WTC11 (cell line): ENCODE measurements around the gene CDH20. TPM values are rescaled to one million over a fixed set of nuclear protein-coding genes. Genes with fewer than 3 reads are reported as not detected.
A peak's percentile ranks its signal among the peaks of the same experiment; 100 is the strongest.

Experiments
- ATAC-seq: fragments of 200-7000 bp; cut with Tn5 transposase; 2 replicates; pipeline ENCODE4 v1.10.0; 2021; ENCODE audit warnings: mild to moderate bottlenecking, moderate library complexity
- CTCF ChIA-PET: fragments of 300-600 bp; sonication (Branson Sonifier 250); formaldehyde crosslinking; loops from one replicate; lab custom pipeline; 2021; ENCODE audit warnings: antibody characterized with exemption; lab: Charles Lee
- POLR2A ChIA-PET: fragments of 350-600 bp; sonication (Branson Sonifier 250); formaldehyde crosslinking; loops from one replicate; lab custom pipeline; 2021; ENCODE audit warnings: antibody characterized with exemption; lab: Charles Lee
- DNase-seq: peaks from one replicate; pipeline ENCODE4 v3.0.0; 2021; ENCODE audit warnings: low spot score
- H3K27ac Mint-ChIP-seq: 2 replicates; pipeline ENCODE4 v1.8.0; 2021; ENCODE audit warnings: mixed read lengths
- H3K27me3 Mint-ChIP-seq: 2 replicates; pipeline ENCODE4 v1.8.0; 2021; ENCODE audit warnings: low read depth, mild to moderate bottlenecking, moderate library complexity, mixed read lengths
- H3K36me3 Mint-ChIP-seq: 2 replicates; pipeline ENCODE4 v1.8.0; 2021; ENCODE audit warnings: mixed read lengths
- H3K4me1 Mint-ChIP-seq: 2 replicates; pipeline ENCODE4 v1.8.0; 2022; ENCODE audit warnings: mixed read lengths
- H3K4me3 Mint-ChIP-seq: 2 replicates; pipeline ENCODE4 v1.8.0; 2021; ENCODE audit warnings: mild to moderate bottlenecking, moderate library complexity, mixed read lengths
- H3K9me3 Mint-ChIP-seq: 2 replicates; pipeline ENCODE4 v1.8.0; 2021; ENCODE audit warnings: mixed read lengths
- ESRRA ChIP-seq: sonication (generic); formaldehyde crosslinking; IDR thresholded peaks from 2 replicates; pipeline ENCODE4 v1.8.1; 2022; ENCODE audit warnings: mild to moderate bottlenecking, missing genetic modification reagents, borderline replicate concordance
- GRHL2 ChIP-seq: fragments of 250-450 bp; sonication (Bioruptor Pico); IDR thresholded peaks from 2 replicates; pipeline ENCODE4 v1.8.0; 2022; ENCODE audit warnings: mild to moderate bottlenecking, moderate library complexity; ENCODE audit not compliant: insufficient replicate concordance, severe bottlenecking
- IRF2 ChIP-seq: sonication (generic); formaldehyde crosslinking; IDR thresholded peaks from 2 replicates; pipeline ENCODE4 v1.8.0; 2022; ENCODE audit warnings: low read depth, missing genetic modification reagents, borderline replicate concordance
- OVOL2 ChIP-seq: fragments of 250-450 bp; sonication (Bioruptor Pico); IDR thresholded peaks from 2 replicates; pipeline ENCODE4 v1.9.0; 2021; ENCODE audit warnings: mild to moderate bottlenecking, borderline replicate concordance
- SMAD3 ChIP-seq: sonication (generic); formaldehyde crosslinking; IDR thresholded peaks from 2 replicates; pipeline ENCODE4 v1.8.0; 2022; ENCODE audit warnings: missing genetic modification reagents, mild to moderate bottlenecking, borderline replicate concordance
- SMAD4 ChIP-seq: sonication (generic); formaldehyde crosslinking; IDR thresholded peaks from 2 replicates; pipeline ENCODE4 v1.8.0; 2022; ENCODE audit warnings: mild to moderate bottlenecking, missing genetic modification reagents
- TEAD1 ChIP-seq: sonication (generic); formaldehyde crosslinking; IDR thresholded peaks from 2 replicates; pipeline ENCODE4 v1.8.0; 2022; ENCODE audit warnings: mild to moderate bottlenecking, missing genetic modification reagents
- ZBTB21 ChIP-seq: sonication (generic); formaldehyde crosslinking; IDR thresholded peaks from 2 replicates; pipeline ENCODE4 v1.8.1; 2023; ENCODE audit warnings: mild to moderate bottlenecking, missing genetic modification reagents, borderline replicate concordance
- ZNF138 ChIP-seq: sonication (generic); formaldehyde crosslinking; conservative IDR thresholded peaks from 2 replicates; pipeline ENCODE4 v1.8.1; 2022; ENCODE audit warnings: mild to moderate bottlenecking, moderate library complexity, missing genetic modification reagents
- ZNF219 ChIP-seq: sonication (generic); formaldehyde crosslinking; IDR thresholded peaks from 2 replicates; pipeline ENCODE4 v1.8.0; 2023; ENCODE audit warnings: missing genetic modification reagents, mild to moderate bottlenecking, borderline replicate concordance
- ZNF317 ChIP-seq: sonication (generic); formaldehyde crosslinking; IDR thresholded peaks from 2 replicates; pipeline ENCODE4 v1.8.1; 2023; ENCODE audit warnings: low read depth, mild to moderate bottlenecking, moderate library complexity, missing genetic modification reagents, borderline replicate concordance
- ZNF423 ChIP-seq: fragments of 250-450 bp; sonication (Bioruptor Pico); IDR thresholded peaks from 2 replicates; pipeline ENCODE4 v2.1.2; 2022; ENCODE audit warnings: mild to moderate bottlenecking, moderate library complexity
- ZNF671 ChIP-seq: fragments of 250-450 bp; sonication (Bioruptor Pico); IDR thresholded peaks from 2 replicates; pipeline ENCODE4 v1.8.0; 2021; ENCODE audit warnings: mild to moderate bottlenecking
- total RNA-seq: library from RNA; stranded (reverse); gene quantifications from 3 replicates; pipeline ENCODE4 v1.2.3, GENCODE V29; 2021
- TF ChIP-seq, protein P1 (sequence below): sonication (generic); formaldehyde crosslinking; IDR thresholded peaks from 2 replicates; pipeline ENCODE4 v1.8.0; 2022; ENCODE audit warnings: mild to moderate bottlenecking, missing genetic modification reagents
- TF ChIP-seq, protein P2 (sequence below): fragments of 200-600 bp; IDR thresholded peaks from 2 replicates; pipeline ENCODE4 v1.8.0; 2022; ENCODE audit warnings: antibody characterized with exemption
- TF ChIP-seq, protein P3 (sequence below): sonication (generic); formaldehyde crosslinking; IDR thresholded peaks from 2 replicates; pipeline ENCODE4 v1.8.1; 2023; ENCODE audit warnings: mild to moderate bottlenecking, missing genetic modification reagents
- TF ChIP-seq, protein P4 (sequence below): sonication (generic); formaldehyde crosslinking; IDR thresholded peaks from 2 replicates; pipeline ENCODE4 v1.8.1; 2023; ENCODE audit warnings: mild to moderate bottlenecking, missing genetic modification reagents, moderate library complexity
- TF ChIP-seq, protein P5 (sequence below): sonication (generic); formaldehyde crosslinking; IDR thresholded peaks from 2 replicates; pipeline ENCODE4 v1.8.1; 2023; ENCODE audit warnings: mild to moderate bottlenecking, missing genetic modification reagents, borderline replicate concordance
- TF ChIP-seq, protein P6 (sequence below): sonication (generic); formaldehyde crosslinking; IDR thresholded peaks from 2 replicates; pipeline ENCODE4 v1.8.1; 2022; ENCODE audit warnings: missing genetic modification reagents, borderline replicate concordance
- TF ChIP-seq, protein P7 (sequence below): fragments of 250-450 bp; sonication (Bioruptor Pico); IDR thresholded peaks from 2 replicates; pipeline ENCODE4 v1.8.0; 2021; ENCODE audit warnings: mild to moderate bottlenecking

CDH20 gene
- total RNA-seq, 1 experiment from 2014 or later: 0.39 TPM

DNA sequence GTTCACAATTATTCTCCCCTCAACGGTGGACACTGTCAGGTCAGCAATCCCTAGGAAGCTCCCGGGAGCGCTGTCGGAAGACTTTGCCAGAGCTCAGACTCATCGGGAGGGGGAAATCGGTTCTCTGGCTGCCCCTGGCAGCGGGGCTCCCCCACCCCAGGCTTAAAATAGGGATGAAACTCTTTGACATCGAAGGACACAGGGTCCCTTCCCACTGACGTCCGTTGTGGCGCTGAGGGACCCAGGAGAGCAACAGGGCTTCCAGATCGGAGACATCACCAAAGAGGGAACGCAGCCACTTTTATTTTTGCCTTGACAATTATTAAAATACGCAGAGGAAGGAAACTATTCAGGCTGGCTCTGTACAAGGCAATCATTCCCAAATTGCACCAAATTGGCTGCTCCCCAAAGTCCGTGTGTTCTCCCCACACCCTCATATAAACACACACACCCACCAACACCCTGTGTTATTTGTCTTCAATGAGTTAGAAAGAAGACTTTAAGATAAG lies 249.0 kb downstream of the CDH20 start:
- Mint-ChIP-seq H3K4me3 (peak overlapping the region; percentile 80), H3K4me1 (peaks cover 12% of the 10 kb centered on the region), H3K9me3 (no peaks in the 10 kb centered on the region; the same call in 1 of the 2 replicates), H3K36me3 (no peaks in the 10 kb centered on the region), H3K27me3 (peaks cover 16% of the 10 kb centered on the region), H3K27ac (no peak overlapping the region)
- DNase-seq (no peak), ATAC-seq (peak; percentile 40)
- ChIA-PET CTCF (interaction anchor here (0.6 to 1.9 kb wide), 23 partner anchors 13 to 549 kb away, joined by 3 to 14 read pairs (median 4); no protein-coding TSS in a partner anchor), POLR2A (no interaction called here)
- TF ChIP-seq SMAD3 (CRISPR knock-in tag) (no peak), ESRRA (no peak), OVOL2 (CRISPR knock-in tag) (no peak), SMAD4 (no peak), GRHL2 (CRISPR knock-in tag) (no peak), ZNF317 (CRISPR knock-in tag) (no peak), ZNF423 (CRISPR knock-in tag) (no peak)
- TF ChIP-seq, protein P1, sequence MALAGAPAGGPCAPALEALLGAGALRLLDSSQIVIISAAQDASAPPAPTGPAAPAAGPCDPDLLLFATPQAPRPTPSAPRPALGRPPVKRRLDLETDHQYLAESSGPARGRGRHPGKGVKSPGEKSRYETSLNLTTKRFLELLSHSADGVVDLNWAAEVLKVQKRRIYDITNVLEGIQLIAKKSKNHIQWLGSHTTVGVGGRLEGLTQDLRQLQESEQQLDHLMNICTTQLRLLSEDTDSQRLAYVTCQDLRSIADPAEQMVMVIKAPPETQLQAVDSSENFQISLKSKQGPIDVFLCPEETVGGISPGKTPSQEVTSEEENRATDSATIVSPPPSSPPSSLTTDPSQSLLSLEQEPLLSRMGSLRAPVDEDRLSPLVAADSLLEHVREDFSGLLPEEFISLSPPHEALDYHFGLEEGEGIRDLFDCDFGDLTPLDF (CRISPR knock-in tag): no peak
- TF ChIP-seq, protein P2, sequence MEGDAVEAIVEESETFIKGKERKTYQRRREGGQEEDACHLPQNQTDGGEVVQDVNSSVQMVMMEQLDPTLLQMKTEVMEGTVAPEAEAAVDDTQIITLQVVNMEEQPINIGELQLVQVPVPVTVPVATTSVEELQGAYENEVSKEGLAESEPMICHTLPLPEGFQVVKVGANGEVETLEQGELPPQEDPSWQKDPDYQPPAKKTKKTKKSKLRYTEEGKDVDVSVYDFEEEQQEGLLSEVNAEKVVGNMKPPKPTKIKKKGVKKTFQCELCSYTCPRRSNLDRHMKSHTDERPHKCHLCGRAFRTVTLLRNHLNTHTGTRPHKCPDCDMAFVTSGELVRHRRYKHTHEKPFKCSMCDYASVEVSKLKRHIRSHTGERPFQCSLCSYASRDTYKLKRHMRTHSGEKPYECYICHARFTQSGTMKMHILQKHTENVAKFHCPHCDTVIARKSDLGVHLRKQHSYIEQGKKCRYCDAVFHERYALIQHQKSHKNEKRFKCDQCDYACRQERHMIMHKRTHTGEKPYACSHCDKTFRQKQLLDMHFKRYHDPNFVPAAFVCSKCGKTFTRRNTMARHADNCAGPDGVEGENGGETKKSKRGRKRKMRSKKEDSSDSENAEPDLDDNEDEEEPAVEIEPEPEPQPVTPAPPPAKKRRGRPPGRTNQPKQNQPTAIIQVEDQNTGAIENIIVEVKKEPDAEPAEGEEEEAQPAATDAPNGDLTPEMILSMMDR: no peak

DNA sequence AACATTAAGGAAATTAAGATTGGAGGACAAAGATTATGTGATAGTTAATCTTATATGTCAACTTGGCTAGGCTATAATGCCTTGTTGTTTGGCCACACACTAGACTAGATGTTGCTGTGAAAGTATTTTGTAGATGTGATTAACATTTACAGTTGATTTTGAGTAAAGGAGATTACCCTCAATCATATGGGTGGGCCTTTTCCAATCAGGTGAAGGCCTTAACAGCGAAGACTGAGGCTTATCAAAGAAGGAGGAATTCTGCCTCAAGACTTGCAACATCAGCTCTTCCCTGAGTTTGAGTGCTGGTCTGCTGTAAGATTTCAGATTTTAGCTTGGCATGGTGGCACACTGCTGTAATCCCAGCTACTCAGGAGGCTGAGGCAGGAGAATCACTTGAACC lies 250.3 kb downstream of the CDH20 start:
- no peaks in the 10 kb centered on the region for H3K36me3 Mint-ChIP-seq
- H3K9me3 Mint-ChIP-seq: no peaks in the 10 kb centered on the region; the same call in 1 of the 2 replicates
- H3K27ac Mint-ChIP-seq: no peak overlapping the region
- no peak for TF ChIP-seq ESRRA
- TF ChIP-seq, protein P3, sequence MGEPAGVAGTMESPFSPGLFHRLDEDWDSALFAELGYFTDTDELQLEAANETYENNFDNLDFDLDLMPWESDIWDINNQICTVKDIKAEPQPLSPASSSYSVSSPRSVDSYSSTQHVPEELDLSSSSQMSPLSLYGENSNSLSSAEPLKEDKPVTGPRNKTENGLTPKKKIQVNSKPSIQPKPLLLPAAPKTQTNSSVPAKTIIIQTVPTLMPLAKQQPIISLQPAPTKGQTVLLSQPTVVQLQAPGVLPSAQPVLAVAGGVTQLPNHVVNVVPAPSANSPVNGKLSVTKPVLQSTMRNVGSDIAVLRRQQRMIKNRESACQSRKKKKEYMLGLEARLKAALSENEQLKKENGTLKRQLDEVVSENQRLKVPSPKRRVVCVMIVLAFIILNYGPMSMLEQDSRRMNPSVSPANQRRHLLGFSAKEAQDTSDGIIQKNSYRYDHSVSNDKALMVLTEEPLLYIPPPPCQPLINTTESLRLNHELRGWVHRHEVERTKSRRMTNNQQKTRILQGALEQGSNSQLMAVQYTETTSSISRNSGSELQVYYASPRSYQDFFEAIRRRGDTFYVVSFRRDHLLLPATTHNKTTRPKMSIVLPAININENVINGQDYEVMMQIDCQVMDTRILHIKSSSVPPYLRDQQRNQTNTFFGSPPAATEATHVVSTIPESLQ (CRISPR knock-in tag): no peak
- TF ChIP-seq IRF2 (CRISPR knock-in tag): no peak
- TF ChIP-seq, protein P4, sequence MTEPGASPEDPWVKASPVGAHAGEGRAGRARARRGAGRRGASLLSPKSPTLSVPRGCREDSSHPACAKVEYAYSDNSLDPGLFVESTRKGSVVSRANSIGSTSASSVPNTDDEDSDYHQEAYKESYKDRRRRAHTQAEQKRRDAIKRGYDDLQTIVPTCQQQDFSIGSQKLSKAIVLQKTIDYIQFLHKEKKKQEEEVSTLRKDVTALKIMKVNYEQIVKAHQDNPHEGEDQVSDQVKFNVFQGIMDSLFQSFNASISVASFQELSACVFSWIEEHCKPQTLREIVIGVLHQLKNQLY (CRISPR knock-in tag): no peak
- no peak for TF ChIP-seq SMAD4
- TF ChIP-seq OVOL2 (CRISPR knock-in tag): no peak
- TF ChIP-seq SMAD3 (CRISPR knock-in tag): no peak
- TF ChIP-seq, protein P5, sequence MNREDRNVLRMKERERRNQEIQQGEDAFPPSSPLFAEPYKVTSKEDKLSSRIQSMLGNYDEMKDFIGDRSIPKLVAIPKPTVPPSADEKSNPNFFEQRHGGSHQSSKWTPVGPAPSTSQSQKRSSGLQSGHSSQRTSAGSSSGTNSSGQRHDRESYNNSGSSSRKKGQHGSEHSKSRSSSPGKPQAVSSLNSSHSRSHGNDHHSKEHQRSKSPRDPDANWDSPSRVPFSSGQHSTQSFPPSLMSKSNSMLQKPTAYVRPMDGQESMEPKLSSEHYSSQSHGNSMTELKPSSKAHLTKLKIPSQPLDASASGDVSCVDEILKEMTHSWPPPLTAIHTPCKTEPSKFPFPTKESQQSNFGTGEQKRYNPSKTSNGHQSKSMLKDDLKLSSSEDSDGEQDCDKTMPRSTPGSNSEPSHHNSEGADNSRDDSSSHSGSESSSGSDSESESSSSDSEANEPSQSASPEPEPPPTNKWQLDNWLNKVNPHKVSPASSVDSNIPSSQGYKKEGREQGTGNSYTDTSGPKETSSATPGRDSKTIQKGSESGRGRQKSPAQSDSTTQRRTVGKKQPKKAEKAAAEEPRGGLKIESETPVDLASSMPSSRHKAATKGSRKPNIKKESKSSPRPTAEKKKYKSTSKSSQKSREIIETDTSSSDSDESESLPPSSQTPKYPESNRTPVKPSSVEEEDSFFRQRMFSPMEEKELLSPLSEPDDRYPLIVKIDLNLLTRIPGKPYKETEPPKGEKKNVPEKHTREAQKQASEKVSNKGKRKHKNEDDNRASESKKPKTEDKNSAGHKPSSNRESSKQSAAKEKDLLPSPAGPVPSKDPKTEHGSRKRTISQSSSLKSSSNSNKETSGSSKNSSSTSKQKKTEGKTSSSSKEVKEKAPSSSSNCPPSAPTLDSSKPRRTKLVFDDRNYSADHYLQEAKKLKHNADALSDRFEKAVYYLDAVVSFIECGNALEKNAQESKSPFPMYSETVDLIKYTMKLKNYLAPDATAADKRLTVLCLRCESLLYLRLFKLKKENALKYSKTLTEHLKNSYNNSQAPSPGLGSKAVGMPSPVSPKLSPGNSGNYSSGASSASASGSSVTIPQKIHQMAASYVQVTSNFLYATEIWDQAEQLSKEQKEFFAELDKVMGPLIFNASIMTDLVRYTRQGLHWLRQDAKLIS (CRISPR knock-in tag): no peak
- no peak for TF ChIP-seq ZNF219
- TF ChIP-seq ZNF671 (CRISPR knock-in tag): no peak
- TF ChIP-seq, protein P6, sequence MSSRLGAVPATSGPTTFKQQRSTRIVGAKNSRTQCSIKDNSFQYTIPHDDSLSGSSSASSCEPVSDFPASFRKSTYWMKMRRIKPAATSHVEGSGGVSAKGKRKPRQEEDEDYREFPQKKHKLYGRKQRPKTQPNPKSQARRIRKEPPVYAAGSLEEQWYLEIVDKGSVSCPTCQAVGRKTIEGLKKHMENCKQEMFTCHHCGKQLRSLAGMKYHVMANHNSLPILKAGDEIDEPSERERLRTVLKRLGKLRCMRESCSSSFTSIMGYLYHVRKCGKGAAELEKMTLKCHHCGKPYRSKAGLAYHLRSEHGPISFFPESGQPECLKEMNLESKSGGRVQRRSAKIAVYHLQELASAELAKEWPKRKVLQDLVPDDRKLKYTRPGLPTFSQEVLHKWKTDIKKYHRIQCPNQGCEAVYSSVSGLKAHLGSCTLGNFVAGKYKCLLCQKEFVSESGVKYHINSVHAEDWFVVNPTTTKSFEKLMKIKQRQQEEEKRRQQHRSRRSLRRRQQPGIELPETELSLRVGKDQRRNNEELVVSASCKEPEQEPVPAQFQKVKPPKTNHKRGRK (CRISPR knock-in tag): no peak
- TF ChIP-seq ZNF138 (CRISPR knock-in tag): no peak
- no peak for TF ChIP-seq ZBTB21
- TF ChIP-seq, protein P7, sequence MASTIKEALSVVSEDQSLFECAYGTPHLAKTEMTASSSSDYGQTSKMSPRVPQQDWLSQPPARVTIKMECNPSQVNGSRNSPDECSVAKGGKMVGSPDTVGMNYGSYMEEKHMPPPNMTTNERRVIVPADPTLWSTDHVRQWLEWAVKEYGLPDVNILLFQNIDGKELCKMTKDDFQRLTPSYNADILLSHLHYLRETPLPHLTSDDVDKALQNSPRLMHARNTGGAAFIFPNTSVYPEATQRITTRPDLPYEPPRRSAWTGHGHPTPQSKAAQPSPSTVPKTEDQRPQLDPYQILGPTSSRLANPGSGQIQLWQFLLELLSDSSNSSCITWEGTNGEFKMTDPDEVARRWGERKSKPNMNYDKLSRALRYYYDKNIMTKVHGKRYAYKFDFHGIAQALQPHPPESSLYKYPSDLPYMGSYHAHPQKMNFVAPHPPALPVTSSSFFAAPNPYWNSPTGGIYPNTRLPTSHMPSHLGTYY: no peak
- no peak for TF ChIP-seq TEAD1
- no peak overlapping the region for H3K4me3 Mint-ChIP-seq
- DNase-seq (no peak), ATAC-seq (no peak)
- H3K4me1 Mint-ChIP-seq: peaks cover 12% of the 10 kb centered on the region
- H3K27me3 Mint-ChIP-seq: peaks cover 16% of the 10 kb centered on the region
- POLR2A ChIA-PET: no interaction called here
- CTCF ChIA-PET: interaction anchor here (0.6 to 1.0 kb wide), 2 partner anchors 548 to 599 kb away, joined by 3 read pairs; no protein-coding TSS in a partner anchor
